Neural progenitor cell (in vitro differentiated cells): ENCODE data around the gene MICAL2. TPM values are rescaled to one million over a fixed set of nuclear protein-coding genes. Genes with fewer than 3 reads are reported as not detected.

ENCODE experiments used
- DNase-seq: peaks from one replicate; pipeline ENCODE4 v3.0.0-alpha.2; 2016; ENCODE audit warnings: low spot score
- H2AFZ ChIP-seq: fragments of 200-600 bp; sonication (generic); replicated peaks from 2 replicates; pipeline ENCODE4 v1.6.1; 2016; ENCODE audit warnings: antibody characterized with exemption
- H3F3A ChIP-seq: fragments of 200-600 bp; sonication (generic); 2 replicates; pipeline ENCODE4 v1.6.1; 2016; ENCODE audit warnings: antibody characterized with exemption, low read depth
- H3K27ac ChIP-seq: fragments of 200-600 bp; sonication (generic); 2 replicates; pipeline ENCODE4 v1.5.1; 2016; ENCODE audit warnings: mild to moderate bottlenecking
- H3K27me3 ChIP-seq: fragments of 200-600 bp; sonication (generic); 2 replicates; pipeline ENCODE4 v1.6.1; 2016; ENCODE audit warnings: mild to moderate bottlenecking, moderate library complexity
- H3K36me3 ChIP-seq: fragments of 200-600 bp; sonication (generic); 2 replicates; pipeline ENCODE4 v1.5.1; 2016
- H3K4me1 ChIP-seq: fragments of 200-600 bp; sonication (generic); 2 replicates; pipeline ENCODE4 v1.6.1; 2016; ENCODE audit warnings: mixed run types
- H3K4me2 ChIP-seq: fragments of 200-600 bp; sonication (generic); 2 replicates; pipeline ENCODE4 v1.6.1; 2016
- H3K4me3 ChIP-seq: fragments of 200-600 bp; sonication (generic); 2 replicates; pipeline ENCODE4 v1.5.1; 2016
- H3K79me2 ChIP-seq: fragments of 200-600 bp; sonication (generic); 2 replicates; pipeline ENCODE4 v1.6.1; 2016; ENCODE audit warnings: low read depth
- H3K9ac ChIP-seq: fragments of 200-600 bp; sonication (generic); 2 replicates; pipeline ENCODE4 v1.6.1; 2016
- H3K9me3 ChIP-seq: fragments of 200-600 bp; sonication (generic); 2 replicates; pipeline ENCODE4 v1.5.1; 2016; ENCODE audit warnings: low read depth
- H4K20me1 ChIP-seq: fragments of 200-600 bp; sonication (generic); 2 replicates; pipeline ENCODE4 v1.6.1; 2016; ENCODE audit warnings: low read depth
- H3K27ac Mint-ChIP-seq: 3 replicates; pipeline ENCODE4 v1.8.0; 2021; ENCODE audit warnings: mixed read lengths
- H3K27me3 Mint-ChIP-seq: 2 replicates; pipeline ENCODE4 v1.8.0; 2022; ENCODE audit warnings: low read depth, mild to moderate bottlenecking, inconsistent platforms, moderate library complexity, mixed read lengths; ENCODE audit not compliant: insufficient read depth
- H3K36me3 Mint-ChIP-seq: 3 replicates; pipeline ENCODE4 v1.8.0; 2021; ENCODE audit warnings: mixed read lengths
- H3K4me1 Mint-ChIP-seq: 3 replicates; pipeline ENCODE4 v1.8.0; 2021; ENCODE audit warnings: mixed read lengths
- H3K4me3 Mint-ChIP-seq: 3 replicates; pipeline ENCODE4 v1.8.0; 2021; ENCODE audit warnings: mild to moderate bottlenecking, moderate library complexity, mixed read lengths
- H3K9me3 Mint-ChIP-seq: 3 replicates; pipeline ENCODE4 v1.8.0; 2020; ENCODE audit warnings: mixed read lengths
- EZH2 ChIP-seq: fragments of 200-600 bp; sonication (generic); IDR thresholded peaks from 2 replicates; pipeline ENCODE4 v1.6.1; 2017; ENCODE audit warnings: antibody characterized with exemption, mild to moderate bottlenecking, moderate library complexity
- EZH2phosphoT487 ChIP-seq: fragments of 200-600 bp; sonication (generic); IDR thresholded peaks from 2 replicates; pipeline ENCODE4 v1.6.1; 2017; ENCODE audit warnings: antibody characterized with exemption
- total RNA-seq: library from RNA; depleted of rRNA; stranded (reverse); fragments of >200 nt; gene quantifications from 2 replicates; pipeline ENCODE4 v1.2.3, GENCODE V29; 2015; ENCODE audit warnings: low replicate concordance
- TF ChIP-seq, protein P1 (sequence below): fragments of 200-600 bp; sonication (generic); IDR thresholded peaks from 2 replicates; pipeline ENCODE4 v1.5.1; 2017; ENCODE audit warnings: antibody characterized with exemption, mild to moderate bottlenecking

Gene MICAL2
- total RNA-seq, 1 donor from 2014 or later = 0.60 TPM

DNA sequence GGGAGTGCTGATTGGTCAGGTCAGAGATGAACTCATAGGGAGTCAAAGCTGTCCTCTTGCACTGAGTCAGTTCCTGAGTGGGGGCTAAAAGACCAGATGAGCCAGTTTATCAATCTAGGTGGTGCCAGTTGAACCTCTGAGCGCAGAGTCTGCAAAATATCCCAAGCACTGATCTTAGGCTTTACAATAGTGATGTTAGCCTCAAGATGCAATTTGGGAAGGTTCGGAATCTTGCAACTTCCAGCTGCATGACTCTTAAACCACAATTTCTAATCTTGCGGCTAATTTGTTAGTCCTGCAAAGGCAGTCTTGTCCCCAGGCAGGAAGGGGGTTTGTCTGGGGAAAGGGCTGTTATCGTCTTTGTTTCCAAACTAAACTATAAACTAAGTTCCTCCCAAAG, 174.7 kb downstream of the MICAL2 start:
- H3F3A ChIP-seq = no peaks in the 10 kb centered on the region
- no peak for DNase-seq
- H3K27ac ChIP-seq = no peak overlapping the region
- no peaks in the 10 kb centered on the region for H3K9me3 ChIP-seq
- H3K79me2 ChIP-seq = no peaks in the 10 kb centered on the region
- Mint-ChIP-seq H3K27me3 (peaks cover 5% of the 10 kb centered on the region), H3K36me3 (no peaks in the 10 kb centered on the region), H3K9me3 (no peaks in the 10 kb centered on the region), H3K27ac (no peak overlapping the region), H3K4me3 (no peak overlapping the region), H3K4me1 (peaks cover 20% of the 10 kb centered on the region)
- H3K4me2 ChIP-seq = no peak overlapping the region
- no peaks in the 10 kb centered on the region for H3K27me3 ChIP-seq
- TF ChIP-seq, protein P1, sequence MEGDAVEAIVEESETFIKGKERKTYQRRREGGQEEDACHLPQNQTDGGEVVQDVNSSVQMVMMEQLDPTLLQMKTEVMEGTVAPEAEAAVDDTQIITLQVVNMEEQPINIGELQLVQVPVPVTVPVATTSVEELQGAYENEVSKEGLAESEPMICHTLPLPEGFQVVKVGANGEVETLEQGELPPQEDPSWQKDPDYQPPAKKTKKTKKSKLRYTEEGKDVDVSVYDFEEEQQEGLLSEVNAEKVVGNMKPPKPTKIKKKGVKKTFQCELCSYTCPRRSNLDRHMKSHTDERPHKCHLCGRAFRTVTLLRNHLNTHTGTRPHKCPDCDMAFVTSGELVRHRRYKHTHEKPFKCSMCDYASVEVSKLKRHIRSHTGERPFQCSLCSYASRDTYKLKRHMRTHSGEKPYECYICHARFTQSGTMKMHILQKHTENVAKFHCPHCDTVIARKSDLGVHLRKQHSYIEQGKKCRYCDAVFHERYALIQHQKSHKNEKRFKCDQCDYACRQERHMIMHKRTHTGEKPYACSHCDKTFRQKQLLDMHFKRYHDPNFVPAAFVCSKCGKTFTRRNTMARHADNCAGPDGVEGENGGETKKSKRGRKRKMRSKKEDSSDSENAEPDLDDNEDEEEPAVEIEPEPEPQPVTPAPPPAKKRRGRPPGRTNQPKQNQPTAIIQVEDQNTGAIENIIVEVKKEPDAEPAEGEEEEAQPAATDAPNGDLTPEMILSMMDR = no peak
- TF ChIP-seq EZH2 (no peak), EZH2phosphoT487 (no peak)
- peaks cover 4% of the 10 kb centered on the region for H3K4me1 ChIP-seq
- no peaks in the 10 kb centered on the region for H3K36me3 ChIP-seq
- no peaks in the 10 kb centered on the region for H4K20me1 ChIP-seq
- H3K4me3 ChIP-seq = no peak overlapping the region
- no peak overlapping the region for H2AFZ ChIP-seq
- H3K9ac ChIP-seq = no peak overlapping the region

DNA sequence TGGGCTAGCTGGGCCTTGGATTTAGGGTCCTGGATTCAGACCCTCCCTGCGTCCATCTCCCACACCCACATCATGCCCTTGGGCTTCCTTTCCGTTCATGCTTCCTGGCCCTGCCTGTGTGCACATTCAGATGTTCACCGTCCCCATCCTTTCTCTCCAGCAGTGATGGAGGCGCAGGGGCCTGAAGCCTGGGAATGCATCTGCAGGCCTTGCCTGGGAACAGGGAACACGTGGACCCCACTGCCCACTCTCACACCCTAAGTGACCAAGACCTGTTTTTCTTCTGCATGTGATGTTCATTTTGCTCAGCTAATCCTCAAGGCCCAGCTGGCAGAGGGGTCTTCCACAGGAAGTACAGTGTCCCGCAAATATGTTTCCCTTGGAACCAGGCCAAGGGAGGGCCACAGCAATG, 175.4 kb downstream of the MICAL2 start:
- Mint-ChIP-seq H3K4me1 (peaks cover 17% of the 10 kb centered on the region), H3K36me3 (no peaks in the 10 kb centered on the region), H3K27me3 (peaks cover 2% of the 10 kb centered on the region), H3K4me3 (no peak overlapping the region), H3K27ac (no peak overlapping the region), H3K9me3 (no peaks in the 10 kb centered on the region)
- TF ChIP-seq EZH2 (no peak), EZH2phosphoT487 (no peak)
- TF ChIP-seq, protein P1 = no peak
- no peak overlapping the region for H3K27ac ChIP-seq
- no peaks in the 10 kb centered on the region for H3K27me3 ChIP-seq
- H3K4me3 ChIP-seq = no peak overlapping the region
- H3F3A ChIP-seq = no peaks in the 10 kb centered on the region
- no peaks in the 10 kb centered on the region for H3K9me3 ChIP-seq
- no peak overlapping the region for H2AFZ ChIP-seq
- H3K36me3 ChIP-seq = no peaks in the 10 kb centered on the region
- no peaks in the 10 kb centered on the region for H3K4me1 ChIP-seq
- no peak overlapping the region for H3K9ac ChIP-seq
- DNase-seq = no peak
- no peaks in the 10 kb centered on the region for H4K20me1 ChIP-seq
- no peaks in the 10 kb centered on the region for H3K79me2 ChIP-seq
- H3K4me2 ChIP-seq = no peak overlapping the region

DNA sequence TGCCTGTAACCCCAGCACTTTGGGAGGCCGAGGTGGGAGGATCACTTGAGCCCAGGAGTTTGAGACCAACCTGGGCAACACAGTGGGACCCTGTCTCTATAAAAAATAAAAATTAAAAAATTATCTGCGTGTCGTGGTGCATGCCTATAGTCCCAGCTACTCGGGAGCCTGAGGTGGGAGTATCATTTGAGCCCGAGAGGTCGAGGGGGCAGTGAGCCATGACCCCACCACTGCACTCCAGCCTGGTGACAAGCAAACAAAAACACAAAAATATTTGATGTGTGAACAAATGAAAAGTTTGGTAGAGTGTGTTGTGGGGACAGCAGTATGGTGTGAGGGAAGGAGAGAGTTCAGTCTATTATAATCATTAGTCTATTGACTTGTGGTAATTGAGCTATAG, 176.2 kb downstream of the MICAL2 start:
- no peaks in the 10 kb centered on the region for H4K20me1 ChIP-seq
- H3K4me3 ChIP-seq = no peak overlapping the region
- H3K36me3 ChIP-seq = no peaks in the 10 kb centered on the region

More for the DNA sequence above, 176.2 kb downstream of the MICAL2 start:
- TF ChIP-seq, protein P1 = no peak
- no peak for TF ChIP-seq EZH2phosphoT487
- TF ChIP-seq EZH2 = no peak
- Mint-ChIP-seq H3K4me1 (peaks cover 17% of the 10 kb centered on the region), H3K9me3 (peaks cover 3% of the 10 kb centered on the region), H3K27me3 (peaks cover 2% of the 10 kb centered on the region), H3K27ac (peak overlapping the region; percentile 50), H3K4me3 (no peak overlapping the region), H3K36me3 (no peaks in the 10 kb centered on the region)
- no peak overlapping the region for H2AFZ ChIP-seq
- no peak for DNase-seq
- no peak overlapping the region for H3K27ac ChIP-seq
- H3K9ac ChIP-seq = no peak overlapping the region
- H3F3A ChIP-seq = no peaks in the 10 kb centered on the region
- H3K9me3 ChIP-seq = no peaks in the 10 kb centered on the region
- no peaks in the 10 kb centered on the region for H3K4me1 ChIP-seq
- H3K79me2 ChIP-seq = no peaks in the 10 kb centered on the region
- no peaks in the 10 kb centered on the region for H3K27me3 ChIP-seq
- H3K4me2 ChIP-seq = no peak overlapping the region
